Ascending aorta (tissue), 2 donors: ENCODE data around the gene FAM168A. TPM values are rescaled to one million over a fixed set of nuclear protein-coding genes. Genes with fewer than 3 reads are reported as not detected.
"Not testable (repeated sequence)": the region's sequence is repeated elsewhere in the genome, so short reads cannot be mapped to it uniquely, and the experiment has no call there.

Experiments used
- DNase-seq, 2 donors: peaks; one replicate each; pipeline ENCODE4 v3.0.0-alpha.2; 2019; ENCODE audit warnings: low spot score in 2 of 2
- H3K27ac ChIP-seq, 2 donors: fragments of 200-600 bp; sonication (generic); one replicate each; pipeline ENCODE4 v1.5.1; 2016 to 2017; ENCODE audit warnings: mild to moderate bottlenecking in 1 of 2
- H3K27me3 ChIP-seq: fragments of 200-600 bp; sonication (generic); one replicate; pipeline ENCODE4 v1.5.1; 2017
- H3K36me3 ChIP-seq, 2 donors: fragments of 200-600 bp; sonication (generic); one replicate each; pipeline ENCODE4 v1.5.1; 2016
- H3K4me1 ChIP-seq, 2 donors: fragments of 200-600 bp; sonication (generic); one replicate each; pipeline ENCODE4 v1.5.1; 2016 to 2017; ENCODE audit warnings: mild to moderate bottlenecking in 1 of 2
- H3K4me3 ChIP-seq, 2 donors: fragments of 200-600 bp; sonication (generic); one replicate each; pipeline ENCODE4 v1.5.1; 2016 to 2017; ENCODE audit warnings: mild to moderate bottlenecking in 1 of 2
- H3K9me3 ChIP-seq, 2 donors: fragments of 200-600 bp; sonication (generic); one replicate each; pipeline ENCODE4 v1.5.1; 2016
- CTCF ChIP-seq, 3 experiments: fragments of 200-600 bp in 2 of 3; fragments of 450-650 bp in 1 of 3; sonication (generic) in 2 of 3; IDR thresholded peaks; one replicate each; pipeline ENCODE4 v1.5.1; 2016 to 2019; ENCODE audit warnings: antibody characterized with exemption in 3 of 3, mild to moderate bottlenecking in 1 of 3, moderate library complexity in 1 of 3
- intact Hi-C: fragments of 100-400 bp; cut with DNase I; formaldehyde crosslinking; loops from one replicate; pipeline ENCODE4 v1.15.1; 2023
- total RNA-seq: library from RNA; depleted of rRNA; stranded (reverse); fragments of >200 nt; gene quantifications from one replicate; pipeline ENCODE4 v1.1.0, GENCODE V29; 2016

The FAM168A gene
- total RNA-seq, 1 donor from 2014 or later, result 44.1 TPM

GRCh38 chr11:73477518-73477917 is 120.4 kb downstream of the FAM168A start:
- no peak for TF ChIP-seq CTCF (IDR thresholded peaks at IDR 0.05)
- no peak overlapping the region for H3K27ac ChIP-seq
- no peak for DNase-seq
- H3K9me3 ChIP-seq, result peaks cover 6 to 14% of the 10 kb centered on the region in 2 donors
- H3K4me3 ChIP-seq, result no peak overlapping the region
- H3K4me1 ChIP-seq, result no peaks in the 10 kb centered on the region
- intact Hi-C loops, result no loop called here
- H3K36me3 ChIP-seq, result no peaks in the 10 kb centered on the region
- H3K27me3 ChIP-seq, result no peaks in the 10 kb centered on the region

- no peak overlapping the region for H3K27ac ChIP-seq
- intact Hi-C loops, result no loop called here
- no peaks in the 10 kb centered on the region for H3K4me1 ChIP-seq
- no peak for DNase-seq
- H3K9me3 ChIP-seq, result peaks cover 6 to 14% of the 10 kb centered on the region in 2 donors
- H3K36me3 ChIP-seq, result no peaks in the 10 kb centered on the region
- no peak for TF ChIP-seq CTCF (IDR thresholded peaks at IDR 0.05)
- no peaks in the 10 kb centered on the region for H3K27me3 ChIP-seq
- H3K4me3 ChIP-seq, result no peak overlapping the region
These were observed 122.3 kb downstream of the FAM168A start for GRCh38 chr11:73475549-73476095.

- H3K27ac ChIP-seq, result no peak overlapping the region
- no peak for TF ChIP-seq CTCF (IDR thresholded peaks at IDR 0.05)
- peaks cover 6 to 14% of the 10 kb centered on the region in 2 donors for H3K9me3 ChIP-seq
- no peaks in the 10 kb centered on the region for H3K27me3 ChIP-seq
- H3K4me3 ChIP-seq, result no peak overlapping the region
- intact Hi-C loops, result no loop called here
- DNase-seq, result no peak
- no peaks in the 10 kb centered on the region for H3K36me3 ChIP-seq
- peaks cover 5 to 7% of the 10 kb centered on the region in 2 donors for H3K4me1 ChIP-seq
These were observed 124.7 kb downstream of the FAM168A start for GRCh38 chr11:73473252-73473651.

- Histone ChIP-seq H3K27ac (peak overlapping the region in 1 of 2 donors; percentile 45), H3K4me3 (peak overlapping the region in 1 of 2 donors; percentile 27)
- H3K4me1 ChIP-seq, H3K27me3 ChIP-seq, H3K9me3 ChIP-seq, H3K36me3 ChIP-seq, DNase-seq, intact Hi-C loops: not testable (repeated sequence)
These were observed 127.8 kb downstream of the FAM168A start for GRCh38 chr11:73470036-73470612.

GRCh38 chr11:73469401-73469800 is 128.5 kb downstream of the FAM168A start:
- peak in 1 of 2 donors; percentile 63 for DNase-seq
- intact Hi-C loops, result no loop called here
- no peaks in the 10 kb centered on the region for H3K27me3 ChIP-seq

More at GRCh38 chr11:73469401-73469800, 128.5 kb downstream of the FAM168A start:
- peaks cover 5 to 7% of the 10 kb centered on the region in 2 donors for H3K4me1 ChIP-seq
- H3K9me3 ChIP-seq, result no peaks in the 10 kb centered on the region
- no peaks in the 10 kb centered on the region for H3K36me3 ChIP-seq
- H3K27ac ChIP-seq, result peak overlapping the region in 1 of 2 donors; percentile 32
- H3K4me3 ChIP-seq, result peak overlapping the region in 1 of 2 donors; percentile 27
- TF ChIP-seq CTCF (IDR thresholded peaks at IDR 0.05), result no peak
